ENCODE results near the gene TPM1. TPM values are rescaled to one million over a fixed set of nuclear protein-coding genes. Genes with fewer than 3 reads are reported as not detected.

Gene TPM1
- total RNA-seq, 1 experiment from 2014 or later: 298 TPM

DNA sequence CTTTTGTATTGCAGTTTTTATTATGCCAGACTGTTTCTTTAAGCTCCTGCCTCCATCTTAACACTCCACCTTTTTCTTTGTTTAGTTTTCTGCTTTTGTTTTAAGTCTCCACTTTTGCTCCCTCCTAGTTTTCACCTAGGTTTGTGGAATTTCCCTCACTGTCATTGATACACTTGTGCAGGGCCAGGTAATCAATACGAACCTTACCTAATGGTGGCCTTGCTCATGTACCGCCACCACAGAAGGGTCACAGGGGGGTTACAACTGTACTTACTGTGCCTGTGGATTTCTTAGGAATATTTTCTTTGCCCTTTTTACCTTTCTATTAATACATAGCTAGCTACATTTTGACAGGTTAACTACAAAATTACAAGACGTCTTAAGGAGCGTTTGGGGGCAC, 43.4 kb upstream of the TPM1 start:
- Histone ChIP-seq H3K27ac (ENCODE audit: low read length) (no peak overlapping the region), H3K4me1 (ENCODE audit: control insufficient read depth, insufficient read depth, low read length) (no peaks in the 10 kb centered on the region; the same call in 1 of the 2 replicates), H3K27me3 (ENCODE audit: control insufficient read depth, insufficient read depth, low read length) (no peaks in the 10 kb centered on the region), H3K36me3 (ENCODE audit: control insufficient read depth, insufficient read depth, low read length) (no peaks in the 10 kb centered on the region), H3K4me3 (ENCODE audit: low read depth in 2 of 2, low read length in 2 of 2) (no peak overlapping the region), H3K9me3 (ENCODE audit: control insufficient read depth, insufficient read depth, low read depth, low read length) (no peaks in the 10 kb centered on the region)
- no peak for ATAC-seq
- in situ Hi-C loops (cut with HindIII; ENCODE audit: low pct_unique_long_range_greater_than_20kb, low sequenced_read_pairs): no loop called here
- TF ChIP-seq, protein P1, sequence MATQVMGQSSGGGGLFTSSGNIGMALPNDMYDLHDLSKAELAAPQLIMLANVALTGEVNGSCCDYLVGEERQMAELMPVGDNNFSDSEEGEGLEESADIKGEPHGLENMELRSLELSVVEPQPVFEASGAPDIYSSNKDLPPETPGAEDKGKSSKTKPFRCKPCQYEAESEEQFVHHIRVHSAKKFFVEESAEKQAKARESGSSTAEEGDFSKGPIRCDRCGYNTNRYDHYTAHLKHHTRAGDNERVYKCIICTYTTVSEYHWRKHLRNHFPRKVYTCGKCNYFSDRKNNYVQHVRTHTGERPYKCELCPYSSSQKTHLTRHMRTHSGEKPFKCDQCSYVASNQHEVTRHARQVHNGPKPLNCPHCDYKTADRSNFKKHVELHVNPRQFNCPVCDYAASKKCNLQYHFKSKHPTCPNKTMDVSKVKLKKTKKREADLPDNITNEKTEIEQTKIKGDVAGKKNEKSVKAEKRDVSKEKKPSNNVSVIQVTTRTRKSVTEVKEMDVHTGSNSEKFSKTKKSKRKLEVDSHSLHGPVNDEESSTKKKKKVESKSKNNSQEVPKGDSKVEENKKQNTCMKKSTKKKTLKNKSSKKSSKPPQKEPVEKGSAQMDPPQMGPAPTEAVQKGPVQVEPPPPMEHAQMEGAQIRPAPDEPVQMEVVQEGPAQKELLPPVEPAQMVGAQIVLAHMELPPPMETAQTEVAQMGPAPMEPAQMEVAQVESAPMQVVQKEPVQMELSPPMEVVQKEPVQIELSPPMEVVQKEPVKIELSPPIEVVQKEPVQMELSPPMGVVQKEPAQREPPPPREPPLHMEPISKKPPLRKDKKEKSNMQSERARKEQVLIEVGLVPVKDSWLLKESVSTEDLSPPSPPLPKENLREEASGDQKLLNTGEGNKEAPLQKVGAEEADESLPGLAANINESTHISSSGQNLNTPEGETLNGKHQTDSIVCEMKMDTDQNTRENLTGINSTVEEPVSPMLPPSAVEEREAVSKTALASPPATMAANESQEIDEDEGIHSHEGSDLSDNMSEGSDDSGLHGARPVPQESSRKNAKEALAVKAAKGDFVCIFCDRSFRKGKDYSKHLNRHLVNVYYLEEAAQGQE (IDR thresholded peaks at IDR 0.05; ENCODE audit: insufficient read depth in 1 of 2, low read depth in 2 of 2, low read length in 1 of 2): no peak
- TF ChIP-seq, protein P2, sequence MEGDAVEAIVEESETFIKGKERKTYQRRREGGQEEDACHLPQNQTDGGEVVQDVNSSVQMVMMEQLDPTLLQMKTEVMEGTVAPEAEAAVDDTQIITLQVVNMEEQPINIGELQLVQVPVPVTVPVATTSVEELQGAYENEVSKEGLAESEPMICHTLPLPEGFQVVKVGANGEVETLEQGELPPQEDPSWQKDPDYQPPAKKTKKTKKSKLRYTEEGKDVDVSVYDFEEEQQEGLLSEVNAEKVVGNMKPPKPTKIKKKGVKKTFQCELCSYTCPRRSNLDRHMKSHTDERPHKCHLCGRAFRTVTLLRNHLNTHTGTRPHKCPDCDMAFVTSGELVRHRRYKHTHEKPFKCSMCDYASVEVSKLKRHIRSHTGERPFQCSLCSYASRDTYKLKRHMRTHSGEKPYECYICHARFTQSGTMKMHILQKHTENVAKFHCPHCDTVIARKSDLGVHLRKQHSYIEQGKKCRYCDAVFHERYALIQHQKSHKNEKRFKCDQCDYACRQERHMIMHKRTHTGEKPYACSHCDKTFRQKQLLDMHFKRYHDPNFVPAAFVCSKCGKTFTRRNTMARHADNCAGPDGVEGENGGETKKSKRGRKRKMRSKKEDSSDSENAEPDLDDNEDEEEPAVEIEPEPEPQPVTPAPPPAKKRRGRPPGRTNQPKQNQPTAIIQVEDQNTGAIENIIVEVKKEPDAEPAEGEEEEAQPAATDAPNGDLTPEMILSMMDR (IDR thresholded peaks at IDR 0.05): no peak
- POLR2A ChIA-PET: no interaction called here
- intact Hi-C loops (cut with micrococcal nuclease; ENCODE audit: unreplicated experiment): no loop called here
- no TSS peak for BruUV-seq (replicated peaks)
- CTCF ChIA-PET: interaction anchor here (0.6 kb wide), 1 partner anchor 1066 kb away, joined by 3 read pairs; no protein-coding TSS in a partner anchor
- no peak for DNase-seq (ENCODE audit: low read depth, low spot score)

DNA sequence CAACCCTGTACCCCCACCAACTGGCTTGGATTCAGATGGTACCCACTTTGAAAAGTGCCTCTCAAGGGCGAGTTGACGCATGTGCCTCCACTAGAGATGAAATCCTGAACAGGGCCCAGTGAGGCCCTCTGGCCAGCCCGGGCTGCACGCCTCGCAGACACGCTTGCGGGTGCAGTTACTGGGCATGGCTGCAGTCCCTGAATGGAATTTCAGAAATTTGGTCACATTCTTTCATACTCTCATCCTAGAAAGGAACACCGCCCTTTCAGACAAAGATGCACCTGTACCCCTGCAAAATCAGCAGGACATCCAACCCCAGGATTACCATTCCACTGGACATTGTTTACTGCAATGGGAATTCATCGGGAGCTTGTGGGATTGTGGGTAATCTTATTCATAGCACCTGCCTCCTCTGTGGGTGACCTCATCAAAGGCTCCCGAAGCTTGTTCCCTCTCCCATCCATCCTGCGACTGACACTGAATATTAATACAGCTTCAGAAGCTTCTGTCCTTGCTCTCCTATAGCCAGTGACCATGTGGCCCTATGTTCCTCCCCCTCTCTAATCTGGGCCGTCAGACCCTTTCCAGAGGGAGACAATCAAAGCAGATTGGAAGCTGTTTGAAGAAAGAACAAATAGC, 42.5 kb upstream of the TPM1 start:
- no TSS peak for BruUV-seq (replicated peaks)
- POLR2A ChIA-PET: no interaction called here
- H3K27ac ChIP-seq (ENCODE audit: low read length): no peak overlapping the region
- no peak overlapping the region for H3K4me3 ChIP-seq (ENCODE audit: low read depth in 2 of 2, low read length in 2 of 2)
- in situ Hi-C loops (cut with HindIII; ENCODE audit: low pct_unique_long_range_greater_than_20kb, low sequenced_read_pairs) (no loop called here), intact Hi-C loops (cut with micrococcal nuclease; ENCODE audit: unreplicated experiment) (no loop called here)
- ATAC-seq (no peak), DNase-seq (ENCODE audit: low read depth, low spot score) (no peak)
- H3K27me3 ChIP-seq (ENCODE audit: control insufficient read depth, insufficient read depth, low read length): no peaks in the 10 kb centered on the region
- TF ChIP-seq SIN3A (IDR thresholded peaks at IDR 0.05; ENCODE audit: borderline replicate concordance, insufficient read depth, low read depth, low read length): no peak
- H3K4me1 ChIP-seq (ENCODE audit: control insufficient read depth, insufficient read depth, low read length): no peaks in the 10 kb centered on the region; the same call in 1 of the 2 replicates
- no peaks in the 10 kb centered on the region for H3K36me3 ChIP-seq (ENCODE audit: control insufficient read depth, insufficient read depth, low read length)
- H3K9me3 ChIP-seq (ENCODE audit: control insufficient read depth, insufficient read depth, low read depth, low read length): no peaks in the 10 kb centered on the region
- CTCF ChIA-PET: interaction anchor here (0.7 kb wide), 1 partner anchor 14 kb away, joined by 3 read pairs; no protein-coding TSS in a partner anchor

DNA sequence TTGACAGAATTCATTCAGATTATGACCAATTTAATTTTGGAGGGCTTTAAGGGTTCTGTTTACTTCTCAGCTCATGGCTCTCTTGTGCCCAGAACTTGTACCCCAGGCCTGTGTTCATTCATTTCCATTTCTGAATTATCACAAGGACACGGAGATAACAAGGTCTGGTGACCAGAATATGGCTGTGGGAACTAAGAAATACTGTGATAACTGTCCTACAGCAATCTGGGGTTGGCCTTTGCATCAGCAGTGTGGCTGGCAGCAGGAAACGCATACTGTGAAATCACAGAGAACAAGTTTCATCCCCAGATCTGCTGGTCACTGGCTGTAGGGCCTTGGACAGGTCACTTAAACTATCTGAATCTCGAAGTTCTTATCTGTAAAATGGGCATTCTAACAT, 41.8 kb upstream of the TPM1 start:
- in situ Hi-C loops (cut with HindIII; ENCODE audit: low pct_unique_long_range_greater_than_20kb, low sequenced_read_pairs): no loop called here
- H3K27ac ChIP-seq (ENCODE audit: low read length): no peak overlapping the region
- H3K27me3 ChIP-seq (ENCODE audit: control insufficient read depth, insufficient read depth, low read length): no peaks in the 10 kb centered on the region
- POLR2A ChIA-PET: no interaction called here
- TF ChIP-seq, protein P1 (IDR thresholded peaks at IDR 0.05; ENCODE audit: insufficient read depth in 1 of 2, low read depth in 2 of 2, low read length in 1 of 2): no peak
- TF ChIP-seq, protein P2 (IDR thresholded peaks at IDR 0.05): no peak
- TF ChIP-seq TCF7L2 (IDR thresholded peaks at IDR 0.05; ENCODE audit: low read depth, low read length) (no peak), SIN3A (IDR thresholded peaks at IDR 0.05; ENCODE audit: borderline replicate concordance, insufficient read depth, low read depth, low read length) (no peak), POLR2AphosphoS5 (IDR thresholded peaks at IDR 0.05; ENCODE audit: low read depth, low read length) (no peak)
- CTCF ChIA-PET: no interaction called here
- no peaks in the 10 kb centered on the region for H3K9me3 ChIP-seq (ENCODE audit: control insufficient read depth, insufficient read depth, low read depth, low read length)
- no TSS peak for BruUV-seq (replicated peaks)
- no peak overlapping the region for H3K4me3 ChIP-seq (ENCODE audit: low read depth in 2 of 2, low read length in 2 of 2)
- no peaks in the 10 kb centered on the region for H3K36me3 ChIP-seq (ENCODE audit: control insufficient read depth, insufficient read depth, low read length)
- intact Hi-C loops (cut with micrococcal nuclease; ENCODE audit: unreplicated experiment): no loop called here
- H3K4me1 ChIP-seq (ENCODE audit: control insufficient read depth, insufficient read depth, low read length): no peaks in the 10 kb centered on the region; the same call in 1 of the 2 replicates
- DNase-seq (ENCODE audit: low read depth, low spot score) (no peak), ATAC-seq (no peak)

All from Panc1 (cell line).